T47D (cell line): ENCODE measurements around the gene MTMR11.
"Not testable (repeated sequence)": the region's sequence is repeated elsewhere in the genome, so short reads cannot be mapped to it uniquely, and the experiment has no call there.

Source experiments
- DNase-seq, 2 experiments: peaks; one replicate each; pipeline versions ENCODE4 v3.0.0 to v3.0.0-alpha.2; 2011 to 2012; ENCODE audit warnings: low read depth in 1 of 2, low spot score in 1 of 2
- JUND ChIP-seq: IDR thresholded peaks from 2 replicates; pipeline ENCODE4 v1.6.1; 2012; ENCODE audit warnings: low read depth
- in situ Hi-C: cut with HindIII; loops from 2 replicates; pipeline ENCODE4 v1.10.0; 2016; ENCODE audit warnings: low sequenced_read_pairs, low pct_unique_long_range_greater_than_20kb

MTMR11 gene

GRCh38 chr1:149962039-149962647 lies 25.5 kb upstream of the MTMR11 start:
- in situ Hi-C loops = no loop called here
- peak; percentile 32 to 89 for DNase-seq
- TF ChIP-seq JUND = no peak

- DNase-seq, in situ Hi-C loops: not testable (repeated sequence)
These were observed 20.9 kb upstream of the MTMR11 start for GRCh38 chr1:149957548-149957947.

- no peak for DNase-seq
- in situ Hi-C loops = no loop called here
- no peak for TF ChIP-seq JUND
These were observed 13.2 kb upstream of the MTMR11 start for GRCh38 chr1:149949911-149950310.

- no peak for TF ChIP-seq JUND
- in situ Hi-C loops = no loop called here
- no peak for DNase-seq
These were observed 8.5 kb upstream of the MTMR11 start for GRCh38 chr1:149945206-149945605.

GRCh38 chr1:149942885-149943284 lies 6.2 kb upstream of the MTMR11 start:
- no peak for TF ChIP-seq JUND
- in situ Hi-C loops = no loop called here
- DNase-seq = no peak

- in situ Hi-C loops = no loop called here
- no peak for TF ChIP-seq JUND
- peak in 1 of 2 experiments; percentile 30 for DNase-seq
These were observed 5.5 kb upstream of the MTMR11 start for GRCh38 chr1:149942207-149942606.

GRCh38 chr1:149940427-149940826 lies 3.7 kb upstream of the MTMR11 start:
- in situ Hi-C loops = no loop called here
- no peak for TF ChIP-seq JUND
- DNase-seq = no peak

GRCh38 chr1:149938668-149939003 lies 2.0 kb upstream of the MTMR11 start:
- in situ Hi-C loops, DNase-seq: not testable (repeated sequence)

- DNase-seq = no peak
- no peak for TF ChIP-seq JUND
- in situ Hi-C loops = no loop called here
These were observed 1.1 kb upstream of the MTMR11 start for GRCh38 chr1:149937759-149938158.

- peak; percentile 61 to 88 for DNase-seq
- in situ Hi-C loops = no loop called here
These were observed 470 bp upstream of the MTMR11 start for GRCh38 chr1:149936992-149937705.

GRCh38 chr1:149934356-149934755 lies 2.3 kb downstream of the MTMR11 start:
- TF ChIP-seq JUND = no peak
- in situ Hi-C loops = no loop called here

More at GRCh38 chr1:149936992-149937705, 470 bp upstream of the MTMR11 start:
- TF ChIP-seq JUND = no peak

GRCh38 chr1:149933208-149933607 lies 3.5 kb downstream of the MTMR11 start:
- TF ChIP-seq JUND = no peak
- no peak for DNase-seq
- in situ Hi-C loops = no loop called here

More at GRCh38 chr1:149934356-149934755, 2.3 kb downstream of the MTMR11 start:
- DNase-seq = no peak

- no peak for TF ChIP-seq JUND
- in situ Hi-C loops = no loop called here
These were observed 4.2 kb downstream of the MTMR11 start for GRCh38 chr1:149932474-149932873.

GRCh38 chr1:149931212-149931790 lies 5.4 kb downstream of the MTMR11 start:
- DNase-seq = no peak
- TF ChIP-seq JUND = no peak
- in situ Hi-C loops = no loop called here

More at GRCh38 chr1:149932474-149932873, 4.2 kb downstream of the MTMR11 start:
- no peak for DNase-seq
